ENCODE data around the gene CRIP1.
A peak's percentile ranks its signal among the peaks of the same experiment; 100 is the strongest.

Gene CRIP1

GRCh38 chr14:105519946-105520698 lies 33.4 kb downstream of the CRIP1 start:
- DNase-seq: no peak

- DNase-seq: no peak
These were observed 38.6 kb downstream of the CRIP1 start for GRCh38 chr14:105525326-105525725.

GRCh38 chr14:105525861-105526775 lies 39.4 kb downstream of the CRIP1 start, which contains the start of gene TMEM121:
TSS of gene TMEM121 (plus strand) at chr14:105526583. CDS start at chr14:105528835, 2,252 bp downstream.
- no peak for DNase-seq

- DNase-seq: no peak
These were observed 40.2 kb downstream of the CRIP1 start for GRCh38 chr14:105526776-105527380.

GRCh38 chr14:105527381-105527825 lies 40.7 kb downstream of the CRIP1 start:
- DNase-seq: no peak

- peak; percentile 76 for DNase-seq
These were observed 41.3 kb downstream of the CRIP1 start for GRCh38 chr14:105527826-105528585.

- DNase-seq: no peak
These were observed 42.1 kb downstream of the CRIP1 start for GRCh38 chr14:105528586-105529318.

GRCh38 chr14:105529319-105529568 lies 42.6 kb downstream of the CRIP1 start:
- no peak for DNase-seq

- no peak for DNase-seq
These were observed 43.0 kb downstream of the CRIP1 start for GRCh38 chr14:105529569-105530284.

- DNase-seq: no peak
These were observed 43.8 kb downstream of the CRIP1 start for GRCh38 chr14:105530285-105531087.

- DNase-seq: no peak
These were observed 44.6 kb downstream of the CRIP1 start for GRCh38 chr14:105531088-105531893.

GRCh38 chr14:105531894-105532623 lies 45.4 kb downstream of the CRIP1 start:
- DNase-seq: no peak

GRCh38 chr14:105532735-105533141 lies 46.1 kb downstream of the CRIP1 start:
- peak; percentile 49 for DNase-seq

GRCh38 chr14:105533391-105533790 lies 46.7 kb downstream of the CRIP1 start:
- DNase-seq: no peak

- DNase-seq: no peak
These were observed 47.3 kb downstream of the CRIP1 start for GRCh38 chr14:105533811-105534498.

- DNase-seq: no peak
These were observed 47.9 kb downstream of the CRIP1 start for GRCh38 chr14:105534586-105534985.

GRCh38 chr14:105536051-105536450 lies 49.4 kb downstream of the CRIP1 start:
- no peak for DNase-seq
